Measurements from ENCODE around the gene TSGA10. TPM values are rescaled to one million over a fixed set of nuclear protein-coding genes. Genes with fewer than 3 reads are reported as not detected.
"Not testable (repeated sequence)": the region's sequence is repeated elsewhere in the genome, so short reads cannot be mapped to it uniquely, and the experiment has no call there.

Gene TSGA10
- 6.1 TPM for polyA plus RNA-seq (2013, experiment 1 of 2)
- 7.2 TPM for polyA plus RNA-seq (2013, experiment 2 of 2)

DNA sequence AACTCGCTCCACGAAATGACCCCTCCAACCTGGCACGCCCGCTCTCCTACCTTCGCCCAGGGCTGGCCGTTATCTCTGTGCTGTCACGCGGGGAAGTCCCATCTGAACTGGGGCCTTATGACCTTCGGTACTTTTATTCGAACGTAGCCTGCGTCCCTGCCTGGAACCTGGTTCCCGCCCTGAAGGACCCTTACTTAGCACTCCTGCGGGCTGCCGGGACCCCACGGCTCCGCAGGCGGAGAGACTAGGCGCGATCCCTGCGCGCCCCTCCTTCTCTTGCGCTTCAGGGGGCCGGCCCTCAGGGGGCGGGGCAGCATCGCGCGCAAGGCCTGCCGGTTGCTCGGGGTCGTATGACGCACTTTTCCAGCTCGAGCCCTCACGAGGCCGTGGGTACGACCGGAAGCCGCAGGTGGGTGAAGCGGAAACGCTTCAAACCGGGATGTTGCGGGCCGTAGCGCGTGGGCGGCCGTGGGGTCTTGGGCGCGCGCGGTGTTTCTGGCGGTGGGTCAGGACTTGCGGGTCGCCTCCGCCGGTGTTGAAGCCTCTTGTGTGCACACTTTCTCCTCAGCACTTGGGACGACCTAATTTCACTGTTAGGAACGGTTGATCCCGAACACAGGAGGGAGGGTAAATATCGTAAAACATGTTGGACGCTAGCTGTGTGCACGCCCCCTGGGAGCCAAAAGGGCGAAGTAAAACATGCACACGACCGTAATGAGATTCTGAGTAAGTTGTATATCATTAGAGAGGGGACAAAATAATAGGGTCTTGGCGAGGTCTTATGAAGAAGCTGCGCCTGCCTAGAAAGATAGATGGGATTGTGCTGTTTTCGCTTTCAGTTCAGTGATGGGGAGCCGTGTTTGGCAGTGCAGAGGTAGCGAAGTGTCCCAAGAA, at the start of gene TSGA10, which contains the start of gene LIPT1:
TSS of gene TSGA10 (minus strand) at position 300 of the 894 bp plus-strand sequence. CDS start 45,503 bp downstream, outside the sequence.
TSS of gene LIPT1 (plus strand) at position 325 of the 894 bp plus-strand sequence. CDS start 6,991 bp downstream, outside the sequence.
- H3K36me3 ChIP-seq (ENCODE audit: insufficient read depth, low read length), result peaks cover 21% of the 10 kb centered on the region

DNA sequence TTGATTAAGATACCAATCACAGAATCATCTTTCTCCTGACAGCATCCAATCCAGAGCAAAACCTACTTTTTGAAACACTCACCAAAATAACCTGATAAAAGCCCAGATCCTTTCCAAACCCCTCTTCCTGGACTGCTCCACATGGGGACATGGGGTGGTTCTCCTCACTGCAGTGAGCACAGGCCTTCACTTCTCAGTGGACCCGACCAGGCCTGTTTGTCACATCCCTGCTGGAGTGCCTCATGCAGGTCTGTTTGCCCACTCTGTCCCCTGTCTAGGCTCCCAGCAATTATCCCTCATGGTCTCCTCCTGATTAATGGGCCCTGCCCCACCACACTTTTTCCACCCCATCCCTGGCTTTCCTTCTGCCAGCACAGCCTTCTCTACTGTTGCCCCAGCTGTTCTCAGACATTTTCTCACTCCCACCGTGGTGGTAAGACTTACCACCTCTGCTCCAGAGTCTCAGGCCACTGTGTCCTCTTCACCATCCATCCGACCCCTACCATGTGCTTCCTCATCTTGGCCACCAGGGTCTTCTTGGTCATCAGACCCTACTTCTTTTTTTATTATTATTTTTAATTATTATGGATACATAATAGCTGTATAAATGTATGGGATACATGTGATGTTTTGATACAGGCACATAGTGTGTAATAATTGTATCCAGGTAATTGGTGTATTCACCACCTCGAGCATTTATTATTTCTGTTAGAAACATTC, 47.4 kb upstream of the TSGA10 start:
- Histone ChIP-seq H3K9ac (ENCODE audit: low read depth, low read length) (no peak overlapping the region), H3K9me3 (ENCODE audit: insufficient read depth, low read depth, low read length) (peaks cover 32% of the 10 kb centered on the region), H3K36me3 (ENCODE audit: insufficient read depth, low read length) (peaks cover 10% of the 10 kb centered on the region), H3K27ac (ENCODE audit: low read depth, low read length) (no peak overlapping the region), H3K4me3 (ENCODE audit: low read length) (no peak overlapping the region), H3K27me3 (ENCODE audit: insufficient read depth, low read length) (no peaks in the 10 kb centered on the region), H3K4me1 (ENCODE audit: insufficient read depth, low read length) (no peaks in the 10 kb centered on the region)
- WGBS, result 86% methylated on average over 3 of the region's 4 CpGs

More for the DNA sequence above, at the start of gene TSGA10, which contains the start of gene LIPT1:
- Histone ChIP-seq H3K27ac (ENCODE audit: low read depth, low read length) (peak within 1 kb of the TSS; percentile 79), H3K27me3 (ENCODE audit: insufficient read depth, low read length) (no peaks in the 10 kb centered on the region), H3K4me3 (ENCODE audit: low read length) (peak within 1 kb of the TSS; percentile 79), H3K4me1 (ENCODE audit: insufficient read depth, low read length) (peaks cover 6% of the 10 kb centered on the region; the same call in 1 of the 2 replicates), H3K9ac (ENCODE audit: low read depth, low read length) (peak within 1 kb of the TSS; percentile 86), H3K9me3 (ENCODE audit: insufficient read depth, low read depth, low read length) (no peaks in the 10 kb centered on the region)
- WGBS, result under 1% methylated on average over 70 of the region's 70 CpGs

DNA sequence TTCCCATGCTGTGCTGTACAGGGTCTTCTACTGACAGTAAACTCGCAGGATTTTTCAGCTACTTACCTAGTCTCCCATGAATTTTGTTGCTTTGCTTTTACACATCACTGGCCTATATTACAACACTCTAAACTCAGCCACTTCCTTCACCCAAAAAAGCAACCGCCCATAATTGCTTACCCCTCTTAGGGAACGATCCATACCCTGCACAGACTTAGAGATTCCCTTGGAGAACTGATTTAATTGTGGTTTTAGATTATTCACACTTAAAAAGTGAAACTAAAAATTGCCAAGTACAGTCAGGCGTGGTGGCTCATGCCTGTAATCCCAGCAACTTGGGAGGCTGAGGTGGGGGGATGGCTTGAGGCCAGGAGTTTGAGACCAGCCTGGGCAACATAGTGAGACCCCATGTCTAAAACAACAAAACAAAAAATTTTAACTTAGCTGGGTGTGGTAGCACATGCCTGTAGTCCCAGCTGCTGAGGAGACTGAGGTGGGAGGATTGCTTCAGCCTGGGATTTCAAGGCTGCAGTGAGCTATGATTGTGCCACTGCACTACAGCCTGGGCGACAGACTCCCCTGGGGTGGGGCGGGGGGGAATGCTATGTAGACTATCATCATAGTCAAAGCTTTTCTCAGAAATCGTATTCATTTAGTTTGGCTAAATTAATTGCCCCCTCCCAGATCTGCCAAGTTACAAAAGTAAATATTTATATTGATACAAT, 45.5 kb upstream of the TSGA10 start:
- no peak overlapping the region for H3K9ac ChIP-seq (ENCODE audit: low read depth, low read length)
- WGBS, result 97% methylated on average over 6 of the region's 7 CpGs
- no peaks in the 10 kb centered on the region for H3K27me3 ChIP-seq (ENCODE audit: insufficient read depth, low read length)
- peaks cover 16% of the 10 kb centered on the region for H3K9me3 ChIP-seq (ENCODE audit: insufficient read depth, low read depth, low read length)
- H3K4me3 ChIP-seq (ENCODE audit: low read length), result no peak overlapping the region
- H3K36me3 ChIP-seq (ENCODE audit: insufficient read depth, low read length), result peaks cover 28% of the 10 kb centered on the region
- H3K4me1 ChIP-seq (ENCODE audit: insufficient read depth, low read length), result no peaks in the 10 kb centered on the region
- H3K27ac ChIP-seq (ENCODE audit: low read depth, low read length), result no peak overlapping the region

DNA sequence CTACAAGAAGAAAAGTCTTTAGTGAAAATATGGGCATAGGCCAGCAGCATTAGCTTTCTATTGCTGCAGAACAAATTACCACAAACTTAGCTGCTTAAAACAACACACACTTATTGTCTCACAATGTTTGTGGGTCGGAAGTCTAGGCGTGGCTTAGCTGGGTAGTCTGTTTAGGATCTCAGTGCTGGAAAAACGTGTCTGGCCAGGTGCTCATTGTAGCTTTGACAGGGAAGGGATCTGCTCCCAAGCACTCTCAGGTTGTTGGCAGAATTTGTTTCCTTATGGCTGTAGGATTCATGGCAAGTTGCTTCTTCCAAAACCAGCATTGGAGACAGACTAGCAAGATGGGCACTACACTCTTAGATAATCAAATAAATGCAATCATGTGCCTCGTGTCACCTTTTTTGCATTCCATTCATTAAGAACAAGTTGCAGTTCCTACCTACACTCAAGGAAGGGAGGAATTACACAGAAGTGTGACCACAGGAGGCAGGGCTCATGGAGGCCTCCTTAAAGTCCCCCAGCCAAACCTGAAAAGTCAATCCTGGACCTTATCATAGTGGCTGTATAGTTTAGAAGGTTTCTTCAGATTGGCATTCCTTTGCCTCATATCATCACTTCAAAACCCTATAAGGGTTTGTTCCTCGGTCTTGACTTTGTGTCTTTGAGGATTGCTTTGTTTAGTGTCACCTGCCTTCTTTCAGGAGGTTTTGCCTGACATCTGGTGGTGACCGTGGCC, 43.5 kb upstream of the TSGA10 start:
- no peak overlapping the region for H3K9ac ChIP-seq (ENCODE audit: low read depth, low read length)
- no peak overlapping the region for H3K27ac ChIP-seq (ENCODE audit: low read depth, low read length)
- no peaks in the 10 kb centered on the region for H3K4me1 ChIP-seq (ENCODE audit: insufficient read depth, low read length)
- no peak overlapping the region for H3K4me3 ChIP-seq (ENCODE audit: low read length)
- peaks cover 47% of the 10 kb centered on the region for H3K36me3 ChIP-seq (ENCODE audit: insufficient read depth, low read length)
- WGBS, result 88% methylated on average over 5 of the region's 6 CpGs
- H3K27me3 ChIP-seq (ENCODE audit: insufficient read depth, low read length), result no peaks in the 10 kb centered on the region
- H3K9me3 ChIP-seq (ENCODE audit: insufficient read depth, low read depth, low read length), result no peaks in the 10 kb centered on the region

GRCh38 chr2:99192364-99192763, 37.6 kb upstream of the TSGA10 start:
- 97% methylated on average over 4 of the region's 4 CpGs for WGBS
- not testable (repeated sequence) for H3K27ac ChIP-seq (ENCODE audit: low read depth, low read length)
- peaks cover 85% of the 10 kb centered on the region for H3K36me3 ChIP-seq (ENCODE audit: insufficient read depth, low read length)

GRCh38 chr2:99190548-99190947, 35.8 kb upstream of the TSGA10 start:
- H3K36me3 ChIP-seq (ENCODE audit: insufficient read depth, low read length), result peaks cover 81% of the 10 kb centered on the region
- no peaks in the 10 kb centered on the region for H3K4me1 ChIP-seq (ENCODE audit: insufficient read depth, low read length)
- H3K9me3 ChIP-seq (ENCODE audit: insufficient read depth, low read depth, low read length), result no peaks in the 10 kb centered on the region
- no peak overlapping the region for H3K4me3 ChIP-seq (ENCODE audit: low read length)
- 77% methylated on average over 1 of the region's 1 CpG for WGBS
- H3K9ac ChIP-seq (ENCODE audit: low read depth, low read length), result no peak overlapping the region
- H3K27me3 ChIP-seq (ENCODE audit: insufficient read depth, low read length), result no peaks in the 10 kb centered on the region
- no peak overlapping the region for H3K27ac ChIP-seq (ENCODE audit: low read depth, low read length)

More at GRCh38 chr2:99192364-99192763, 37.6 kb upstream of the TSGA10 start:
- not testable (repeated sequence) for H3K4me3 ChIP-seq (ENCODE audit: low read length); H3K9me3 ChIP-seq (ENCODE audit: insufficient read depth, low read depth, low read length); H3K4me1 ChIP-seq (ENCODE audit: insufficient read depth, low read length); H3K9ac ChIP-seq (ENCODE audit: low read depth, low read length); H3K27me3 ChIP-seq (ENCODE audit: insufficient read depth, low read length)

DNA sequence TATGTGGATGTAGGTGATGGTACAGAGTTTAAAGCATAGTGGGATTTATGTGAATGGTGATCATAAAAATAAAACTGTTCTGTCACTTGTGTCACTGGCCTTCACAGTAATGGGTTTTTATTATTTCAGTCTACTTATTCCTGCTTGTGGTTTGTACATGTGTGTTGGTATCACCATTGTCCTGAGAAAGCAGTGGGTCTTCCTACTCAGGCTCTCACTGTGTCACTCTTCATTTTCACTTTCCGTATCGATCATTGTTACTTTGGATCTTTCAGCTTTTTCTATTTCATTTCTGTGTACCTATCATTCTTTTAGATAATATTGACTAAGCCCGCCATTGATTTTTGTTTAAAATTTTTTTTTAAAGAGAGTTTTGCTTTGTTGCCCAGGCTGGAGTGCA, 33.6 kb upstream of the TSGA10 start:
- H3K27me3 ChIP-seq (ENCODE audit: insufficient read depth, low read length), result no peaks in the 10 kb centered on the region
- no peak overlapping the region for H3K9ac ChIP-seq (ENCODE audit: low read depth, low read length)
- no peaks in the 10 kb centered on the region for H3K9me3 ChIP-seq (ENCODE audit: insufficient read depth, low read depth, low read length)
- H3K4me3 ChIP-seq (ENCODE audit: low read length), result no peak overlapping the region
- WGBS, result 100% methylated on average over 2 of the region's 3 CpGs
- no peaks in the 10 kb centered on the region for H3K4me1 ChIP-seq (ENCODE audit: insufficient read depth, low read length)
- H3K27ac ChIP-seq (ENCODE audit: low read depth, low read length), result no peak overlapping the region
- H3K36me3 ChIP-seq (ENCODE audit: insufficient read depth, low read length), result peaks cover 60% of the 10 kb centered on the region

DNA sequence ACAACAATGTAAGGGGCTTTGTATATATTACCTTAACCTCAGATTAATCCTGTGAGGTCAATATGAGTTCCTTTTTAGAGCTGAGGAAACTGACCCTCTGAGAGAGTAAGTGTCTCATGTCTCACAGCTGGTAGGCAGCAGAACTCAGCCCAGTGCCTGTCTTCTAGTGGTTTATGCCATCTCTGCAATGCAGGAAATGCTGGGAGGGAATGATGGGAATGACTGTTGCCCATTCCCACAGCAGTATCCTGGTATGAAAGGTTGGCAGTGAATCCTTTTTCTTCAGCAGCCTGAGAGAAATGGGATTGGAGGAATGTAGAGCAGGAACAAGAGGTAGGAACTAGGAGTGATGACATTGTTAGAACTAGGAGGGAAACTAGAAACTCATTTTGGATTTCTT, 32.3 kb upstream of the TSGA10 start:
- Histone ChIP-seq H3K27ac (ENCODE audit: low read depth, low read length) (no peak overlapping the region), H3K36me3 (ENCODE audit: insufficient read depth, low read length) (peaks cover 52% of the 10 kb centered on the region), H3K4me3 (ENCODE audit: low read length) (no peak overlapping the region), H3K4me1 (ENCODE audit: insufficient read depth, low read length) (peaks cover 4% of the 10 kb centered on the region; the same call in 1 of the 2 replicates), H3K27me3 (ENCODE audit: insufficient read depth, low read length) (no peaks in the 10 kb centered on the region), H3K9me3 (ENCODE audit: insufficient read depth, low read depth, low read length) (no peaks in the 10 kb centered on the region), H3K9ac (ENCODE audit: low read depth, low read length) (no peak overlapping the region)

- Histone ChIP-seq H3K9ac (ENCODE audit: low read depth, low read length) (no peak overlapping the region), H3K27ac (ENCODE audit: low read depth, low read length) (no peak overlapping the region), H3K36me3 (ENCODE audit: insufficient read depth, low read length) (peaks cover 35% of the 10 kb centered on the region), H3K4me3 (ENCODE audit: low read length) (no peak overlapping the region), H3K4me1 (ENCODE audit: insufficient read depth, low read length) (peaks cover 4% of the 10 kb centered on the region; the same call in 1 of the 2 replicates), H3K27me3 (ENCODE audit: insufficient read depth, low read length) (no peaks in the 10 kb centered on the region), H3K9me3 (ENCODE audit: insufficient read depth, low read depth, low read length) (no peaks in the 10 kb centered on the region)
- WGBS, result 78% methylated on average over 5 of the region's 6 CpGs
These were observed 30.1 kb upstream of the TSGA10 start for GRCh38 chr2:99184811-99185210.

- WGBS, result 93% methylated on average over 3 of the region's 3 CpGs
- Histone ChIP-seq H3K4me3 (ENCODE audit: low read length) (no peak overlapping the region), H3K9me3 (ENCODE audit: insufficient read depth, low read depth, low read length) (no peaks in the 10 kb centered on the region), H3K36me3 (ENCODE audit: insufficient read depth, low read length) (peaks cover 17% of the 10 kb centered on the region), H3K9ac (ENCODE audit: low read depth, low read length) (no peak overlapping the region), H3K4me1 (ENCODE audit: insufficient read depth, low read length) (peaks cover 4% of the 10 kb centered on the region; the same call in 1 of the 2 replicates), H3K27ac (ENCODE audit: low read depth, low read length) (no peak overlapping the region), H3K27me3 (ENCODE audit: insufficient read depth, low read length) (no peaks in the 10 kb centered on the region)
These were observed 28.3 kb upstream of the TSGA10 start for GRCh38 chr2:99183025-99183424.
